ENCODE results near the gene SPOCK1.

SPOCK1 gene

DNA sequence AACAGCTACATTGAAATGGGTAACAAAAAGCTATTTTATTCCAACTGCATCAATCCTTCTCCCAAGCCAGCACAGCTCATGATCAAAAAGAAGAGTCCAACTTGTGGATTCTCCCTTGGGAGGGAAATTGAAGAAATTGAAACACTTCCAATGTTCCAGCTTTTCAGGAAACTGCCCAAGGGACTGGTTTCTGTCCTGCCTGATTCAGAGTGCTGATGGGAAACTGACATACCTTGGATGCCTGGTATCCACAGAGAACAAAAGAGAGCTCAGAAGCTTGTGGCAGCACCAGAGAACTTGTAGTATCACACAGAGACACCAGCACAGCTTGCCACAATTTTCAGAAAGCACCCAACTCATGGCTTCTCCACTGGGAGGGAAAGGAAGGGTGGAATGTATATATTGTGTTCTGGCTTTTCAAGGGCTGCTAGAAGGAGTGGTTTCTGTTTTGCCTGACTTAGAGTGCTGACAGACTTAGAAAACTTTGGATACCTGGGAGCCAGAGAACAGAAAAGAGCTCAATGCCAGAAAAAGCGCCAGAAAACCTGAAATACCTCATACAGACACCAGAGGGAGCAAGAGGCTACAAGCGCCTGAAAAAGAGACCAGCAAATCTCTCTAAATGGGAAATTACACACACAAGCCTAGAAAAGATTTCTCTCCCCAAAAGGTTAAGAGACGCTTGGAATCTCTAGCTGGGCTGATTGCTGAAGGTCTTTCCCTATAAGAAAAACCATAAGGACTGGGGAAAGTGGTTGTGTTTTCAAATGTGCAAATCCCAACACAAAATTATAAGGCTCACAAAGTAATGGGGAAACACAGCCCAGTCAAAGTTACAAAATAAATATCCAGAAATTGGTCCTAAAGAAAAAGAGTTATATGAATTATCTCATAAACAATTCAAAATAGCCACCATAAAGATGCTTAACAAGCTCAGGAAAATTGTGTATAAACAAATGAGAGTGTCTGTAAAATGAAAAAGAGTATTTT is 178.8 kb downstream of the SPOCK1 start:
- no peak for DNase-seq

DNA sequence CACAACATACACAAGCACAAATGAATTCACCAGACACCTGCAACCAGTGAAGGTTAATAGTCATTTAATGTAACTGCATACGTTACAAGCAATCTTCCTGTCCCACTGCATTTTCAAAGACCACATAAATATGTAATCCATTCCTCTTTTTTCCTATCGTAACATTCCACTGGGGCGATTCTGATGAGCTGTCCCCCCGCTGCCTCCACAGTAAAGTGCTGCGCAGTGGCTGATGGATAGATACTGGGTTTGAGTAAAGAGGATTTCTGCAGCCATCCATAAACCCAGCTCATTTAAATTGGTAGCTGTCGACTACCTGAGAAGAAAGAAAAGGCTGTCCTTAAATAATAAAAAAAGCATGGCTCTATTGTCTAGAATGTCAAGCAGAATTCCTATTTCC is 181.1 kb downstream of the SPOCK1 start:
- no peak for DNase-seq

DNA sequence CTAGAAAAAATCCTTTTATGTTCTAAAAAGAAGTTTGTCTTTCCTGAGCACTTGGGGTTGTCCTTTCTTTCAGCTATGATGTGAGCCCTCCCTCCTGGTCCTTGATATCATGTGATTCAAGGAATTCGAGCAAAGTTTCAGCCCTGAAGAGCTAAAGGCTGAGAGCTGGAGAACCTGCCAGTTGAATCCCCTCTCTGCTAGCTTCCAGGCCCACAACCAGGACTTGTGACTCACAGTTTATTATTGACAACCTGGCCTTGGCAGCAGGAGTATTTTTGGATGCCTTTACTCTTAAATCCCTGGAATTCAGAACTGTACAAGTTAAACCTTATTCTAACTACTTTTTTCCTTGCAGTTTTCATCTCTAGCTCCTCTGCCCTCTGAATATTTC is 182.8 kb downstream of the SPOCK1 start:
- no peak for DNase-seq

DNA sequence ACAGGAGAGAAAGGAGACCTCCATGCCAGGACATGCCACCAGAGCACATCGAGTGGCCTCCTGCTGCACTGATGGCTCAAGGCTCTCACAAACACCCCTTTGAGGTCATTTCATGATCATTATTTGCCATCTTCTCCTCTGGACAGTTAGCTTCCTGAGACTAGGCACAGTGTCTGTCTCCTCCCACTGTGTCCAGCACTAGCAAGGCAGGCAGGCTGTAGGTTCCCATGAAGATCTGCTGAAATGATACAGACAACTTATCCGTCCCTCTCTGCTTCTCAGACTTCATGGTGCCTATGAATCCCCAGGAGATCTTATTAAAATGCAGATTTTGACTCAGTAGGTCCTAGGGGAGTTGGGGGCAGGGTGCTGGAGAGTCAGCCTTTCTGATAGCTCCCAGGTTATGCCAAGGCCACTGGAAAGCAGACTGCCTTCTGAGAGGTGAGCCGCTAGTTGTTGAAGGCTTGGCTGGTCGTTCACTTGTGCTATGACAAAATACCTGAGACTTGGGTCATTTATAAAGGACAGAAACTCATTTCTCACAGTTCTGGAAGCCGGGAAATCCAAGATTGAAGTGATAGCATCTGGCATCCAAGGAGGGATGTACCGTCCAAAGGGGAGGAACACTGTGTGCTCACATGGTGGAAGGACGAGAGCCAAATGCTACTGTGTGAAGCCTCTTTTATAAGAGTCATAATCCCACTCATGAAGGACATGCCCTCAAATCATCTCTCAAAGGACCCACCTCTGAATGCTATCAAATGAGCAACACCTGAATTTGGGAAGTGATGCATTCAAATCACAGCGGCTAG is 183.4 kb downstream of the SPOCK1 start:
- DNase-seq, result no peak

DNA sequence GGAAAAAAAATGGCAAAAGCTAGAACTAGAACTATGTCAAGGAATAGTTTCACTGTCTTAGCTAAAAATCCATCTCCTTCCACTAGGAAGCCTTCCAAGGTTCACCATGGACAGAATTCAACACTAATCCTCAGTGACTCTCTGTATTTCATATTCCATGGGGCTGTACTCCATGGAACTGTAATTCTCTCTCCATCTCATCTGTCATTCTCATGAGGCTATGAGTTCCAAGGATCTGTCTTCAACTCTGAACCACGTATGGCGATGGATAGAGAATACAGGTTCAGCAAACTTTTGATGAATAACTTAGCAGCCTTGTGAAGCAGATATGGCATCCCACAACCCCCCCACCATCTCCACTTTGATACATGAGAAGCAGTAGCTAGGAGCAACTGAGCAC is 184.0 kb downstream of the SPOCK1 start:
- DNase-seq, result no peak

DNA sequence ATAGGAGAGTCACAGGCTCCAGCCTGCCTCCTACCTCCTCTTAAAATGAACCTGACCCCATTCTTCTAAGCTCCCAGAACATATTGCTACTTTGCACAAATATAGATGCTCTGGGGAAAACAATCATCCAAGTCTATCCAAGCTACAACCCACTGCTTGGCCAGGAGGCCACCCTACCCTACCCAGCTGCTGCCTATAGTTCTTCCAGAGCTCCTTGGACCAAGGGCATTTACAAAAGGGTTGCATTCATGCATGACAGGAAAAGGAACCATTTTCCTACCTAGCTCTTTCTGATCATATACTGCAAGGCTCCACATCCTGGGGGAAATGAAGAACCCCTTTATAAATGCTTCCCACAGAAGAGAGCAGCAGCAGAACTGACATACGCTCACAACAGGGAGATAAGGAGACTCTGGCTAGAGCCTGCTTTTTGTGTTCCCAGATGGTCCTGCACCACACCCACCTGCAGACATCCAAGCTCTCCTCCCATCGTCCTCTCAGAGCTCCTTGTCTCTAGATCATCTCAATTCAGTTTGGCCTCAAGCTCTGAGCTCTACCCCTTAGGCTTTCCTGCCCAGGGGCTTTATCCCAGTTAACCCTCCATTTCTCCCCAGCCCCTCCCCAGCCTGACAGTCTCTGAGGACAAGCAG is 185.5 kb downstream of the SPOCK1 start:
- DNase-seq, result no peak

DNA sequence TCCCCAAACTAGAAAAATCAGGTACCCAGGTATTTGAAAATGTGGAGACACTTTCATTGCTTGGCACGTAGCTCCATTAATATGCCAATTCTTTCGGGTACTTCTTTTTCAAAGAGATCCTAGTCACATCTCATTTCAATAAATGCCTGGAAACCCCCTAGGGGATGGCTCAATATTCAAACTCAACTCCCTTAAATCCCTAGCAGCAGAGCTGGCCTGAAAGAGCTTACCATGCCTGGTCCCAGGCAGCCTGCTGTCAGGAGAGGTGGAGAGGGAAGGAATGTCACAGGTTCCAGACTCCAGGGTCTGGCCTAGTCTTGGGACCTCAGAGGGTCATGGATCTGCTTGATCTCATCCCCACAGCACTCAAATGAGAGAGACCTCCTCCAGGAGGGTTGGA is 187.1 kb downstream of the SPOCK1 start:
- DNase-seq, result no peak

DNA sequence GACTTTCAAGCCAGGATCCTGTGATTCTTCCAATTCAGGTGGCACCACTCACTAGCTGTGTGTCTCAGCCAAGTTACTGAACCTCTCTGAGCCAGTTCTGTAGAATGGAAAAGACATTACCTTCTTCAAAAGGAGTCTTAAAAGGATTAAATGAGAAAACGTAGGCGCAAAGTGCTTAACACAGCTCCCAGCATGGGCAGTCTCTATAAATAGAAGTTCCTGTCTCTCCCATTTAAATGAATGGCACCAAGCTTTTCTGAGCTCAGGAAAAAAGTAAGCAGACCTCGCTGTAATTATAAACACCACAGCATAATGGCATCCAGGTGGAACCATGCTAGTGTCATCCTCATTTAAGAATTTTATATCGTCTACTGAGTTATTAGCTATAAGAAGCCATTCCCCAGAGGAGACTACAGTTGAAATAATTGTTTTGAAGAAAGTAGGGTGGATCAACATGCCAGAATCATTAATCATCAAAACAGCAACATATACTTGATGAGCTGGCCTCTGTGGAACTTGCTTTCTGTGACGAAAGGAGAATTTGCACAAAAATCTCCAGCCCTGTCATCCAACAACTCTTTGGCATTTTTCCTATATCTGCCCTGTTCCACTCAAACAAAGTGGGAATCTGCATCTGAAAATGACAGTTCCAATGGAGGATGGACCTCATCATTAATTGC is 188.9 kb downstream of the SPOCK1 start:
- DNase-seq, result no peak

DNA sequence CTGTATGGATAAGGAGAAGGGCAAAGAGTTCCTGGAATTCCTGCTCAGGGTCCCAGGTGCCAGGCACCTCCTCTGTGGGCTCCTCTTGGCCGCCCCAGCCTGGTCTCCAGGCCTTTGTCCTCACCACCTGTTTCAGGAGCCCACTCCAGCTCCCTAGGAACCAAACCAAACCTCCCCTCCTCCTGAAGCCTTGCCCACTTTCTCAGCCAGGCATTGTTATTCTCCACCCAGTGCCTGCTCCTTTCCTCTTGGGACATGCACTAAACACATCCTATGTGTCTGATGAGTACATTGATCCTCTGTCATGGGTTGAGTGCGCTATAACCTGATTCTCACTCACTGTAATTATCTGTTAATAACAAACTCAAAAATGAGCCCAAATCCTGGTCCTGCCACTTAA is 189.8 kb downstream of the SPOCK1 start:
- DNase-seq, result no peak

DNA sequence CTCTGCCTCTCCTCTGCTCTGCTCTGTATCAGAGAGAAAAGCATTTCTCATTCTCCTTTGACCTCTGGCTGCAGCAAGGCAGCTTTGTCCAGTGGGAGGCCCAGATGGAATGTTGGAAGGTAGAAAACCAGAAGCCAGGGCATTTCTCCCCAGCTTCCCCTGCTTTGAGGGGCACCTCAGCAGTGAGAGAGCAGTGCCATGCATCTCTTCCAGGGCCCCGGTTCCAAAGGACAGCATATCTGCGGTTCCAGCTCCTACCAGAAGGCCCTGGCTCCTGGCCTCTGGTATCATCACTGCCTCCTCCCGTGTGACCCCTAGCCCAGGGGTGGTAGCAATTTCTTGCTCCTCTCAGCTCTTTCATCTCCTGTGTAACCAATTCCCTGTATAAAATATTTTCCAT is 190.8 kb downstream of the SPOCK1 start:
- DNase-seq, result no peak

DNA sequence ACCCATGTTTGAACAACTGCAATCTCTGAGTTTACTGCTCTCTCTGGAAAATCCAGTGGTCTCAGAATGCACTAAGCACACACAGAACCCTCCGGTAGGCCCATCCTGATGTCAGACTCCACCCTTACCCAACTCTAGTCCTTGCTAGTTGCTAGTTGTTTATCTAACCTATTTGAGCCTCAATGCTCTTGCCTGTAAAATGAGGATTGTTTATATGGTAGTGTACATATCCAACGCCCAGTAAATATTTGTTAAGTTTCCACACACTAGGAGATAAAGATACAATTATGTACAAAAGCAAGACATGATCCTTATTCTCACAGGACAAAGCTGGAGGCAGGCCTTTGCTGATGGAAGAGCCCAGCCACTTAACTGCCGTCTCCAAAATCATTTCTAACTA is 192.2 kb downstream of the SPOCK1 start:
- DNase-seq, result no peak

DNA sequence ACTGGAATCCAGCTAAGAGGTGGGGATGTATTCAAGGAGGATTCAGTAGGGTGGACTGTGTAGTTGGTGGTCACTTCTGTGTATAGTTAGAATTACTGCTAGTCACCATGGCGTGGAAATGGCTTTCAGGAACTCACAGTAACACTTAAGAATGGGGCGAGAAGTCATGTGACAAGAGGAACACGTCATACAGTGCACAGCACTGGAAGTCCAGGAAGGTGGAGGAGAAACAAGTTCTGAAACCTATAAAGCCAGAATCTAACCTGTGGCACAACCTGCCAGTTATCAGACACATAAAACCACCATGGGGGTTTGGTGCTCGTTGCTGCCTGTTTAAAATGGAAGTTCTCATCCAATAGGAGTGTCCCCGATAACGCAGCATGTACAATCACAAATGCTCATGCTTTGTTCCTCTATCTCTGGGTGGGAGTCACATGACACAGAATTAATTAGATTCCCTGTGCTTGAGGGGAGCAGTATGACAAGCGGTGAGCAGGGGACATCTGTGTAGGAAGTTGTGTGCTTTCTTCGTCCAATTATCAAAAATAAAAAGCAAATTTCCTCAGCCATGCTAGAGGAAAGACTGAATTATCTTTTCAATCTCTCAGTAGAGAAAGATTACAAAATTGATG is 193.0 kb downstream of the SPOCK1 start:
- DNase-seq, result no peak

DNA sequence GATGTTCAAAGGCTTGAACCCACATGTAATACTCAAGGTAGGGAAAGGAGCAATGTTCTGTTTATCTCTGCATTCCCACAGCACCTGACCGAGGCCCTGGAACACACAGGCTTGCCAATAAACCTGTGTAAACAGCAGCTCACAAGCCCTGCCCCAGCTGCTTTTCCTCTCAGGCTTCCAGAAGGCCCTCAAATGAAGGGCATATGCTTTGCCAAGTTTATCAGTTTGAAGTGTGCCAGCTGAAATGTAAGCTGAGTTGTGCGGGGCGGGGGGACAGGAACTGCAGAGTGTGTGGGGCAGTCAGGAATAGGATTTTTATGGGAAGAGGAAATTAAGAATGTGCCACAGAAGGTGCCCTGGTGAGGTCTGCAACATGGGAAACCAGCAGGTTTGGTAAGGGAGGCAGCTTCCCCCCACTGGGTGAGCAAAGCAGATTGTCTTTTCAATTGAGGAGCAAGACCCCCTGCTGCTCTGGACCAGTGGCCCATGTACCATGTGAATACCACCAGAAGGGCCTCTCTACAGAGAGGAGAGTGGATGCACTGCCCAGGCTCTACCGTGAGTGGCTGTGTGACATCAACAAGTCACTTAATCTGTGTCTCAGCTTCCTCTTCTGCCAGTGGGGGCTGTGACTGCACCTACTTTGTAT is 194.8 kb downstream of the SPOCK1 start:
- DNase-seq, result no peak

DNA sequence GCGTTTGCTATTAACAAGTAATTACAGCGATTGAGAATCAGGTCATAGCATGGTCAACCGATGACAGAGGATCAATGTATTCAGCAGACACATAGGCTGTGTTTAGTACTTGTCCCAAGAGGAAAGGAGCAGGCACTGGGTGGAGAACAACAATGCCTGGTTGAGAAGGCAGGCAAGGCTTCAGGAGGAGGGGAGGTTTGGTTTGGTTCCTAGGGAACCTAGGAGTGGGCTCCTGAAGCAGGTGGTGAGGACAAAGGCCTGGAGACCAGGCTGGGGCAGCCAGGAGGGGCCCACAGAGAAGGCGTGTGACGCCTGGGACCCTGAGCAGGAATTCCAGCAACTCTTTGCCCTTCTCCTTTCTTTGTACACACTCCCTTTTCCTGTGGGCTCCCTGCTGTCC is 195.6 kb downstream of the SPOCK1 start:
- no peak for DNase-seq

DNA sequence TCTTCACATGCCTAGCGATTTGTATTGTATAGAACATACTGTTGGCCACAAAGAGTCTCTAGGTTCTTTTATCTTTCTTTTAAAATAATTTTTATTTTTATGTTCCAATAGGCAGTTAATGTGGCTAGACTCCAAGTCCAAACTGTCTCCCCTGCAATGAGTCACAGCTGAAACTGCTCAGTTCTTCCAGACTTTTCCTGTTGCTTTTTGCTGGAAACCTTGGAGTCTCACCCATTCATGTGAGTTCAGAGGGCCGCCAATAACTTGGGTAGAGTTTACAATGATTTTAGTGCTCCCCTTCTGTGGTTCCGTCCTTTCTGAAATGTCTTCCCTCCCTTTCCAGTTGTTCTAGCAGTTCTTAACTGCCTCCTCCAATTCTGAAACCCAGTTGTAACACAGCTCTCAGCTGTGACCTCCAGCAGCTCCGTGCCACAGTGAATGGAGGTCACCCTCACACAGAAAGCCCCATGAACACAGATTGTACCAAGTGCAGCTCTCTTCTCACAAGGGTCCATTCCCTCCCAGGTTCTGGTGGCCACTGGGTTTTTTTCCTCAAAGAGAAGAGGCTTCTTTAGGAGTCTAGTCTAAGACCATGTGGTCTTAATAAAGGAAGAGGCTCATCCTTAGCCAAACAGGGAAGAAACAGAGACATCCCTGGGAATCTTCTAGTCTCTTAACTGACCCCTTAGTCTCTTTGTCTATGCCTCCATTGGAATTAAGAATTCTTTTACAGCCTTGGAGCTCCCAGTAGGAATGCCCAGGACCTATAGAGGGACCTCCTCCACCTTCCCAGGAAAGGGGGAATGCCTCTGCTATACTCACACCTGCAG is 198.5 kb downstream of the SPOCK1 start:
- DNase-seq, result no peak

DNA sequence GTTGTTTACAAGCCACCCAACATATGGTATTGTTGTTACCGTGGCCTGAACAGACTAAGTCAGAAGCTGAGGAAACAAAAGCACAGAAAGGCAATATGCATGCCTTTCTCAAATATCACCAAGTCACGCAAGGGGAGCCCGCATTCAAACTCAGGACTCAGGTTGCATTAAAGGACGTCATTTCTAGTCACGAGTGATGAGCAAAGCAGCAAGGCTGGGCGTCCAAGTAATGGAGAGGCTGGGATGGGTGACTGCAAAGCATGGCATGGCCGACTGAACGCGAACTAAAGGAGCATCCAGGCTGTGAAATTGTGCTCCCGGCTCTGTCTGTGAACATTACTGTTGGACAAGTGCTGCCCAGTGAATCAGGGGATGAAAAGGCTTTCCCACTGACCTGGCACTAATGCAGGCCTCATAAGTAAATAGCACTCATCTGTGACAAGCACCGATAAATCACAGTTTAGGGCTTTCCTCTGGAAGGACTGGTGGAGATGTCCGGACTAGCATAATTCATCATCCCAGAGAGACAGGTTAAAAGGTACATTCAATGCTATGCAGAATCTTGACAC is 202.8 kb downstream of the SPOCK1 start:
- DNase-seq, result no peak

DNA sequence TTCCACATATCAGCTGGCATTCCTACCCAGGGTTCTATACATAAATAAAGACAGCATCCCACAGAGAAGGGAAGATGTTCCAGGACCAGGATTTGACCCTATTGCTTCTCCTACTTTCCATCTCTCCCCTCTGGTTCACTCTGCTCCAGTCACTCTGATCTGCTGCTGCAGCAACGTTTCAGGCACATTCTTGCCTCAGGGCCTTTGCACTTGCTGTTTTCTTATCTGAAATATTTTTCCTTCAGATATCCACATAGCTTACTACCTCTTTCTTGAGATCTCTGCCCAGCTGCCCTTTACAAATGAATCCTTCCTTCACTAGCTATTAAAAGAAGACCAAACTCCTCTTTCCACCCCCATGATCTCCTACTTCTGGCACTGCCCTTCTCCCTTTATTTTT is 204.5 kb downstream of the SPOCK1 start:
- no peak for DNase-seq

DNA sequence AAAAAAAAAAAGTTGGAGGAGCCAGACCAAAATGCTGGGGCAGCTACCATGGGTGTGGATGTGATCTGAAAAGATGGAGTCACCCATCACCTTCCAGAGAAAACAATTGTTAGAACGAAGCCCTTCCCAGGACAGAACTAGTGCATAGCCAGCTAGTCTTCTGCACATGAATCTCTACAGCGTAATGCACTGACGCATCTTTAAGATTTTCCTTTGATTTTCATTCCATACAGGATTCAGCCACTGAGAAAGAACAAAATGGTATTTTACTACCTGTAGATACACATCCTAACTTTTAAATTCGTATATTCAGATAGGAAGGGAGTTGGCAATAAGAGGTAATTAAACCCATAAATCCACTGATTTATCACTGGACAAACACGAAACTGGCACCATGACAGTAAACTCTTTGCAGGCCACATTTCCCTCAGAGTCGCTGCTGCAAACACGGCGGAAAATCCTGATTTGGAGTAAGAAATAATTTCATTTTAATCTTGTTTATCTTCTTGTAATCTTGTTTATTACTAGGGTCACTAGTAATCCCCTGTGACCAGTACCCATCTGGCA is 206.6 kb downstream of the SPOCK1 start:
- no peak for DNase-seq

DNA sequence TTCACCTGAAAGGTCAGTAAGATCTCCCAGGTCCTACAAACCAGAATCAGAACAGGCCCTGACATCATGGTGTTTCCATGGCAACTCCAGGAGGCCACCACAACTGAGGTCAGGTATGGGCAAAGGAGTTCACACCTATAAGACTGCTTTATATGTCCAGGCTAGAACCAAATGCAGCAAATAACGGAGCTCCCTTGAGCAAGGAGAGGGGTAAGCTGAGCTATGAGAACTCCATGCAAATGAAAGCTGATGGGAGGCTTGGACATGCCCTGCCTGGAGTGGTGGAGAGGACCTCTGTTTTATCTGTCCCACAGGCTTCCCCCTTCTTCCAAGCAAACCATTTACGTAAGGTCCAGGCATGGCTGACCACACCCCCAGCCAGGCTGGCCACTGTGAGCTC is 207.7 kb downstream of the SPOCK1 start:
- DNase-seq, result no peak

DNA sequence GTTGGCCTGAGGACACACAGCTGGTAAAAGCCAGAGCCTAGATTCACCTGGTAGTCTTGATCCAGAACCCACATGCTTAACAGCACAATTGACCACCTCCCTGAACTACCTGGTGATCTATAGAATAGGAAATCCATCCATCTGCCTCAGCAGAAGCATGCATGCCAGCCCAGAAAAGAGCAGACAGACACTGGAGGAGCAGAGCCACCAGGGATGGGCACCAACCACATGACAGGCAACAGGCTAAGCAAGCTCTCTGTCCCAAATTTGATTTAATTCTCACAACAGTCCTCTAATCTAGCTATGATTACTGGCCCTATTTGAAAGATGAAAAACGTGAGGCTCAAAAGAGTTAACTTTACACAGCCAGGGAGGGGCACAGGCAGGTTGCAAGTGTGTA is 208.1 kb downstream of the SPOCK1 start:
- no peak for DNase-seq

Measured in CD4-positive, alpha-beta T cell treated with Interleukin-6 for 4 hours (primary cell).